Trophoblast cell (in vitro differentiated cells and primary cell): ENCODE data around the gene SEC23B.

Source experiments
- DNase-seq, 2 donors: peaks; one replicate each; pipeline ENCODE4 v3.0.0-alpha.2; 2016
- H2AFZ ChIP-seq: 2 replicates; pipeline ENCODE4 v1.6.1; 2013; ENCODE audit warnings: low read length, moderate library complexity, mild to moderate bottlenecking; ENCODE audit not compliant: insufficient read depth, poor library complexity
- H2AK5ac ChIP-seq: 2 replicates; pipeline ENCODE4 v1.6.1; 2013; ENCODE audit warnings: mild to moderate bottlenecking, low read length
- H2BK120ac ChIP-seq: 2 replicates; pipeline ENCODE4 v1.6.1; 2013; ENCODE audit warnings: low read length, mild to moderate bottlenecking, moderate library complexity; ENCODE audit not compliant: insufficient read depth, poor library complexity
- H2BK12ac ChIP-seq: 2 replicates; pipeline ENCODE4 v1.6.1; 2013; ENCODE audit warnings: mild to moderate bottlenecking, low read length, moderate library complexity
- H2BK5ac ChIP-seq: 2 replicates; pipeline ENCODE4 v1.6.1; 2013; ENCODE audit warnings: low read length, low read depth, moderate library complexity, mild to moderate bottlenecking; ENCODE audit not compliant: poor library complexity
- H3K14ac ChIP-seq: 2 replicates; pipeline ENCODE4 v1.6.1; 2013; ENCODE audit warnings: mild to moderate bottlenecking, low read length
- H3K18ac ChIP-seq: 2 replicates; pipeline ENCODE4 v1.6.1; 2013; ENCODE audit warnings: mild to moderate bottlenecking, low read length
- H3K23ac ChIP-seq: 2 replicates; pipeline ENCODE4 v1.6.1; 2013; ENCODE audit warnings: low read length
- H3K27ac ChIP-seq: 2 replicates; pipeline ENCODE4 v1.5.1; 2013; ENCODE audit warnings: low read depth, mild to moderate bottlenecking, inconsistent platforms, low read length, moderate library complexity
- H3K27me3 ChIP-seq: 2 replicates; pipeline ENCODE4 v1.6.1; 2013; ENCODE audit warnings: inconsistent platforms, mild to moderate bottlenecking, low read length, moderate library complexity; ENCODE audit not compliant: insufficient read depth
- H3K36me3 ChIP-seq, 2 experiments: 1 replicate in 1 of 2; 2 replicates in 1 of 2; pipeline ENCODE4 v1.6.1; 2013; ENCODE audit warnings: low read length in 2 of 2, mild to moderate bottlenecking in 2 of 2, moderate library complexity in 1 of 2; ENCODE audit not compliant: insufficient read depth in 2 of 2, control insufficient read depth in 1 of 2
- H3K4ac ChIP-seq: 2 replicates; pipeline ENCODE4 v1.6.1; 2013; ENCODE audit warnings: low read depth, mild to moderate bottlenecking, low read length, moderate library complexity
- H3K4me1 ChIP-seq, 2 experiments: 1 replicate in 1 of 2; 2 replicates in 1 of 2; pipeline ENCODE4 v1.6.1; 2013; ENCODE audit warnings: low read length in 2 of 2, mild to moderate bottlenecking in 2 of 2, moderate library complexity in 1 of 2; ENCODE audit not compliant: insufficient read depth in 2 of 2, control insufficient read depth in 1 of 2
- H3K4me2 ChIP-seq: 2 replicates; pipeline ENCODE4 v1.6.1; 2013; ENCODE audit warnings: inconsistent platforms, mild to moderate bottlenecking, low read length, moderate library complexity
- H3K4me3 ChIP-seq: 2 replicates; pipeline ENCODE4 v1.5.1; 2013; ENCODE audit warnings: mild to moderate bottlenecking, low read depth, low read length, inconsistent platforms
- H3K79me1 ChIP-seq: one replicate; pipeline ENCODE4 v1.6.1; 2013; ENCODE audit warnings: low read length
- H3K79me2 ChIP-seq: 2 replicates; pipeline ENCODE4 v1.6.1; 2013; ENCODE audit warnings: low read length, mild to moderate bottlenecking; ENCODE audit not compliant: control insufficient read depth, insufficient read depth, poor library complexity
- H3K9ac ChIP-seq: 2 replicates; pipeline ENCODE4 v1.6.1; 2013; ENCODE audit warnings: mild to moderate bottlenecking, low read length
- H3K9me3 ChIP-seq: 2 replicates; pipeline ENCODE4 v1.6.1; 2013; ENCODE audit warnings: low read depth, mild to moderate bottlenecking, control low read depth, inconsistent platforms, low read length; ENCODE audit not compliant: insufficient read depth
- H4K12ac ChIP-seq: 2 replicates; pipeline ENCODE4 v1.6.1; 2013; ENCODE audit warnings: low read depth, mild to moderate bottlenecking, low read length, moderate library complexity
- H4K8ac ChIP-seq: 2 replicates; pipeline ENCODE4 v1.6.1; 2013; ENCODE audit warnings: low read depth, mild to moderate bottlenecking, low read length, moderate library complexity
- H4K91ac ChIP-seq: one replicate; pipeline ENCODE4 v1.6.1; 2013; ENCODE audit warnings: low read depth, mild to moderate bottlenecking, low read length, moderate library complexity
- WGBS: extraction: QIAGEN DNeasy Blood & Tissue Kit; methylation state at CpG from one replicate; pipeline ENCODE4 v1.1.7; 2013; ENCODE audit warnings: missing lambda C conversion rate; ENCODE audit not compliant: insufficient read length, insufficient coverage; ENCODE audit errors: extremely low coverage; 5-methylcytosine and 5-hydroxymethylcytosine counted together

SEC23B gene

GRCh38 chr20:18545566-18545965 lies 37.8 kb downstream of the SEC23B start:
- Histone ChIP-seq H3K9me3 (no peaks in the 10 kb centered on the region), H3K4me1 (no peaks in the 10 kb centered on the region), H2BK12ac (no peak overlapping the region), H3K23ac (no peak overlapping the region), H2AK5ac (no peak overlapping the region), H3K4me3 (no peak overlapping the region), H2BK5ac (no peak overlapping the region), H3K14ac (no peak overlapping the region), H3K9ac (no peak overlapping the region), H3K27me3 (no peaks in the 10 kb centered on the region), H3K4me2 (no peak overlapping the region), H3K18ac (no peak overlapping the region), H2AFZ (no peak overlapping the region), H4K12ac (no peak overlapping the region), H3K36me3 (peaks cover 29 to 48% of the 10 kb centered on the region in 2 experiments), H4K91ac (no peak overlapping the region), H3K4ac (no peak overlapping the region), H4K8ac (no peak overlapping the region), H3K27ac (no peak overlapping the region), H3K79me2 (no peaks in the 10 kb centered on the region), H3K79me1 (no peaks in the 10 kb centered on the region), H2BK120ac (no peak overlapping the region)
- WGBS = no CpG with 5 or more reads among the region's 1 CpG
- no peak for DNase-seq

- Histone ChIP-seq H4K12ac (no peak overlapping the region), H3K9me3 (no peaks in the 10 kb centered on the region), H3K27me3 (no peaks in the 10 kb centered on the region), H4K91ac (no peak overlapping the region), H3K14ac (no peak overlapping the region), H2BK12ac (no peak overlapping the region), H2BK120ac (no peak overlapping the region), H3K4ac (no peak overlapping the region), H3K36me3 (peaks cover 24 to 55% of the 10 kb centered on the region in 2 experiments), H2AK5ac (no peak overlapping the region), H3K18ac (no peak overlapping the region), H3K79me1 (no peaks in the 10 kb centered on the region), H3K4me2 (no peak overlapping the region), H3K23ac (no peak overlapping the region), H2AFZ (no peak overlapping the region), H3K4me3 (no peak overlapping the region), H3K27ac (no peak overlapping the region), H3K9ac (no peak overlapping the region), H3K79me2 (no peaks in the 10 kb centered on the region), H2BK5ac (no peak overlapping the region), H3K4me1 (no peaks in the 10 kb centered on the region), H4K8ac (no peak overlapping the region)
- no peak for DNase-seq
- WGBS = no CpG with 5 or more reads among the region's 3 CpGs
These were observed 40.7 kb downstream of the SEC23B start for GRCh38 chr20:18548465-18548864.

- Histone ChIP-seq H3K27ac (no peak overlapping the region), H3K4ac (no peak overlapping the region)
These were observed 46.0 kb downstream of the SEC23B start for GRCh38 chr20:18553746-18554145.

DNA sequence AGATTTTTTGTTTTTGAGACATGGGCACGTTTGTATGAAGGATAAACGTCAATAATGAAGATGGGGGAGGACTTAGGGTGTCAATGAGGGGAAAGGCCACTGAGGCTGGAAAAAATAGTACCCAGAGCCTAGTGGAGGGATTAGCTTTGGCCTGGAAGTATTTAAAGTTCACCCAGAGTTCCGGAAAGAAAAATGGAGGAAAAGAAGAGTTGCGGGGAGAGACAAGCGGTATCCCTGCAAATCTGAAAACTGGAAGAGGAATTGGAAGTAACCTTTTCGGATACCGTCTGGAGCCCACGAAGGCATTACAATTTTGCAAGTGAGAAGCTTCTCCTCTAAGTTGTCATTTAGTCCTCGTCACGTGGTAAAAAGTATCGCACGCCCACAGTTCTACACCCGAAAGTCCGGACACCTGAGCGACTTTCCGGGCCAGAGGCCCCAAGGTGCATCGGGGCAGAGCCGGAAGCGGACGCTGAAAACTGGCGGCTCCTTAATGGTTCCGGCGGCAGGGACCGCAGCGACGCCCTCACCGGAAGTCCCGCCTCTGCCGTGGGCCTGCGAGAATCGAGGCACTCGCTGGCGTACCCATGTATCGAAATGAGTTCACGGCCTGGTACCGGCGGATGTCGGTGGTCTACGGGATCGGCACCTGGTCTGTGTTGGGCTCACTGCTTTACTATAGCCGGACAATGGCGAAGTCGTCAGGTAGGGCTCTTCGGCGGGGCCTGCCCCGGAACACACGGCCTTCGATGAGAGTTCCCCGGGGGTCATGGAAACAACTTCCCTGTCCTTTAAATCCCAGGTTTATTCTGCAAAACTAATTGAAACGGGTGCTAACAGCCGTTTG lies 59.4 kb downstream of the SEC23B start, which contains the start of gene SMIM26:
Gene SMIM26, plus strand, starts transcription at position 541 of the 847 bp plus-strand sequence. Its CDS starts 47 bp downstream, at position 588.
- Histone ChIP-seq H3K79me2 (peaks cover 5% of the 10 kb centered on the region), H4K12ac (peak within 1 kb of the TSS; percentile 99)

More at GRCh38 chr20:18553746-18554145, 46.0 kb downstream of the SEC23B start:
- Histone ChIP-seq H3K79me1 (no peaks in the 10 kb centered on the region), H3K23ac (no peak overlapping the region), H4K12ac (no peak overlapping the region), H3K27me3 (no peaks in the 10 kb centered on the region), H2AK5ac (no peak overlapping the region), H2BK5ac (no peak overlapping the region), H4K91ac (no peak overlapping the region), H3K18ac (no peak overlapping the region), H3K79me2 (no peaks in the 10 kb centered on the region), H3K9ac (no peak overlapping the region), H2AFZ (no peak overlapping the region), H3K4me3 (no peak overlapping the region), H3K4me1 (no peaks in the 10 kb centered on the region), H3K9me3 (no peaks in the 10 kb centered on the region), H4K8ac (no peak overlapping the region), H3K4me2 (no peak overlapping the region), H3K14ac (no peak overlapping the region), H2BK12ac (no peak overlapping the region), H2BK120ac (no peak overlapping the region), H3K36me3 (peaks cover 27 to 40% of the 10 kb centered on the region in 2 experiments)
- WGBS = no CpG with 5 or more reads among the region's 8 CpGs
- DNase-seq = no peak

More for the DNA sequence above, 59.4 kb downstream of the SEC23B start, which contains the start of gene SMIM26:
- Histone ChIP-seq H3K23ac (no peak within 1 kb of the TSS), H3K4me3 (peak within 1 kb of the TSS; percentile 92), H3K79me1 (peaks cover 4% of the 10 kb centered on the region), H3K4me1 (peaks cover 0 to 2% of the 10 kb centered on the region in 2 experiments), H3K4me2 (peak within 1 kb of the TSS; percentile 92), H4K8ac (peak within 1 kb of the TSS; percentile 99), H3K4ac (peak within 1 kb of the TSS; percentile 89), H3K18ac (peak within 1 kb of the TSS; percentile 97), H3K27me3 (no peaks in the 10 kb centered on the region), H2BK120ac (peak within 1 kb of the TSS; percentile 83), H3K14ac (peak within 1 kb of the TSS; percentile 97), H3K9me3 (no peaks in the 10 kb centered on the region), H2AK5ac (peak within 1 kb of the TSS; percentile 82), H3K9ac (peak within 1 kb of the TSS; percentile 92), H3K27ac (peak within 1 kb of the TSS; percentile 66), H2BK5ac (peak within 1 kb of the TSS; percentile 86), H2AFZ (peak within 1 kb of the TSS; percentile 99), H4K91ac (peak within 1 kb of the TSS; percentile 97), H2BK12ac (no peak within 1 kb of the TSS), H3K36me3 (peaks cover 9 to 15% of the 10 kb centered on the region in 2 experiments)
- no CpG with 5 or more reads among the region's 51 CpGs for WGBS
- DNase-seq = peak; percentile 92 to 93
